GM12872 (cell line): ENCODE measurements around the gene TBC1D9B.

Experiments used
- CTCF ChIP-seq: IDR thresholded peaks from 3 replicates; pipeline ENCODE4 v1.5.1; 2011; ENCODE audit warnings: low read depth, mild to moderate bottlenecking, low read length, moderate library complexity; ENCODE audit not compliant: insufficient read depth

The TBC1D9B gene

DNA sequence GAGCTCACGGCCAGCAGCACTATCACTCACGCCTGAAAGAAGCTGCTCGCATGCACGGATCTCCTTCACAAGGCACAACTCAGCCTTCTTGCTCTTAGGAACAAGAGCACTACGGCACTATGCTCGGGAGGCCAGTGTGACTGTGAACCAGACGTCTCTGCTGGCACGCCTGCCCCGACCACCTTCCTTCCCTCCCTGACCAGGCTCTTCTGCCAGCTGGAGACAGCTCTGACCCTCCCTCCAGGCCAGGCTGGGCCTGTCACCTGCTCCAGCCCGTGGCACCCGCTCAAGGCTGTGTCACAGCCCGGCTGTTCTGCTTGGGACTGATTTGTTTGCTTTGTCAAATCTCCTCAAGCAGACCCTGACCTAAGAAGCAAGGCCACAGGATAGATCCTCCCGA lies 7.0 kb downstream of the TBC1D9B start:
- no peak for TF ChIP-seq CTCF

GRCh38 chr5:179900206-179900605 lies 7.5 kb downstream of the TBC1D9B start:
- TF ChIP-seq CTCF = no peak

DNA sequence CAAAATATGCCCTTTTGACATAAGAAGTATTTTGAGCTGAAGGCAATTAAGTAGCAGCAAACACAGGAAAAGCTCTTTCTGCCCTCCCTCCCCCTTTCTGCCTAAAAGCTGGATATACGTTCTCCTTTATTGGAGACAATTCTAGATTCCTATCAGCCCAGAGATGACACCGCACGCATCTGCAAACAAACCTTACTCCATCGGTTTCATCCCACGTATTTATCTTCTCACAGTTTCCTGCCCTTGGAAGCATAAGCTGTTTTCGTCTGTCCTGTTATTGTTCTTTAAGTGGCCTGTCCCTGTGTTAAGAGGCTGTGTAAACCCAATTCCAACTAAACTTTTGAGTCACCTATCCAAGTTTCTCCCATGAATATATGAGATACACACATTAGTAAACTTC lies 11.8 kb downstream of the TBC1D9B start:
- TF ChIP-seq CTCF = no peak

DNA sequence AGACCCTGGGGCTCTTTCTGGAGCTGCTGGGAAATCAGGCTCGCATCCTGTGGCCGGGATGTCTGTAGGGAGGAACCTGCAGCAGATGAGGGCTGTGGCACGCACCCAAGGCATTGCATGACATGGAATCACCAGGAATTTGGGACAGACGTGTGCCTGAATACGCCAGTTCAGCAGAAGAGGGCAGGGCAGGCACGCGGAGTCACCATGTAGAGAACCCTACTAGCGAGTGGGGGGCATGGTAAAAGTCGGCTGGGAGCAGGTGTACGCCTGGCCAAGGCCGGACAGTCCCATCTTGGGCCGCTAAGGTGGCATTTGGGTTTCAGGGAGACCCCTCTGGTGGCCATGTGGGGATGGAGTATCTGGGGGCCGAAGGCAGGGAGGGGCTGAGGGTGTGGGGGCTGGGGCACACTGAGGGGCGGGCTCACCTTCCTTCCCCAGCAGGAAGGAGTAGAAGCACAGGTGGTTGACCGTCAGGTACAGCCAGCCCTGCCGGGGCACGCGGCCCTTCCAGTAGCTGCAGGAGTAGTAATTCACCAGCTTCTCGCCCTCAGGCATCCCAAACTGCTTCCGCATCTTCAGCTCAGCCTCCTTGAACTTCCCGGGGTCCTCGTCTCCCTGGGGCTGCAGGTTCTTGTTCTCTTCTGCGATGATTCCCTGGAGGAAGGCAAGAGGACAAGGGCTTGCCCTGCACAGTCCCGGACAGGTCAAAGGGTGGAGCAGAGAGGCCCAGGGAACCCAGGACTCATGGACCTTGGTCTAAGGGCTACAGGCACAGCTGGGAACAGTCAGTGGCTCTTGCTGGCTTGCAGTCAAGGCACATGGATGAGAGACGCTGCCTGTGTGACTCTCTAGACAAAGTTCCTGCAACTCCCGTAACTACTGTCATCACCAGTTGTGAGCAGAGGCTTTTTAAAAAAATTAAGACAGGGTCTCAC lies 13.5 kb downstream of the TBC1D9B start:
- TF ChIP-seq CTCF = no peak

GRCh38 chr5:179893076-179893957 lies 14.4 kb downstream of the TBC1D9B start:
- no peak for TF ChIP-seq CTCF

- TF ChIP-seq CTCF = no peak
Observed at GRCh38 chr5:179892255-179892654, 15.4 kb downstream of the TBC1D9B start.
